Prostate gland (tissue), 2 donors: ENCODE results near the gene IQSEC3.
A peak's percentile ranks its signal among the peaks of the same experiment; 100 is the strongest.

Experiments
- CTCF ChIP-seq, 4 experiments: fragments of 200-600 bp in 2 of 4; fragments of 450-650 bp in 2 of 4; sonication (generic) in 2 of 4; IDR thresholded peaks; 1 replicate in 3 of 4; 2 replicates in 1 of 4; pipeline ENCODE4 v1.5.1; 2016 to 2019; ENCODE audit warnings: antibody characterized with exemption in 4 of 4, mild to moderate bottlenecking in 2 of 4, moderate library complexity in 2 of 4
- POLR2A ChIP-seq: fragments of 450-650 bp; IDR thresholded peaks from one replicate; pipeline ENCODE4 v1.6.1; 2016; ENCODE audit warnings: antibody characterized with exemption, mild to moderate bottlenecking
- POLR2AphosphoS5 ChIP-seq: sonication (generic); formaldehyde crosslinking; IDR thresholded peaks from one replicate; pipeline ENCODE4 v1.6.1; 2017; ENCODE audit warnings: antibody characterized with exemption

- TF ChIP-seq CTCF (IDR thresholded peaks at IDR 0.05): peak in 3 of 4 experiments; percentile 43 to 68 (median 48)
- TF ChIP-seq POLR2A: no peak
- TF ChIP-seq POLR2AphosphoS5: no peak
These were observed 86.6 kb downstream of the IQSEC3 start for GRCh38 chr12:153080-153746.
